PFSK-1 (cell line): Measurements from ENCODE around the gene TENT4B.

ENCODE experiments used
- FOXP2 ChIP-seq: optimal IDR thresholded peaks from 2 replicates; pipeline ENCODE3; 2011; ENCODE audit warnings: borderline replicate concordance, control low read depth, inconsistent platforms; ENCODE audit not compliant: insufficient read depth; ENCODE audit errors: extremely low read length, extremely low read depth
- POLR2AphosphoS5 ChIP-seq: IDR thresholded peaks from 2 replicates; pipeline ENCODE4 v1.6.1; 2012; ENCODE audit warnings: low read depth, mild to moderate bottlenecking, control low read depth, low read length, moderate library complexity
- SIN3A ChIP-seq: IDR thresholded peaks from 2 replicates; pipeline ENCODE4 v1.6.1; 2012; ENCODE audit warnings: mild to moderate bottlenecking, low read length, moderate library complexity, borderline replicate concordance; ENCODE audit not compliant: insufficient read depth
- TAF1 ChIP-seq: IDR thresholded peaks from 2 replicates; pipeline ENCODE4 v1.6.1; 2012; ENCODE audit warnings: low read length, control low read depth, borderline replicate concordance; ENCODE audit not compliant: insufficient read depth
- TF ChIP-seq, protein P1 (sequence below), 2 experiments: IDR thresholded peaks; 2 replicates each; pipeline versions ENCODE4 v1.6.1 to v1.8.0; 2011 to 2012; ENCODE audit warnings: low read depth in 2 of 2, low read length in 2 of 2, control low read depth in 1 of 2, inconsistent platforms in 1 of 2, mild to moderate bottlenecking in 1 of 2, moderate library complexity in 1 of 2; ENCODE audit not compliant: insufficient read depth in 1 of 2

Gene TENT4B

DNA sequence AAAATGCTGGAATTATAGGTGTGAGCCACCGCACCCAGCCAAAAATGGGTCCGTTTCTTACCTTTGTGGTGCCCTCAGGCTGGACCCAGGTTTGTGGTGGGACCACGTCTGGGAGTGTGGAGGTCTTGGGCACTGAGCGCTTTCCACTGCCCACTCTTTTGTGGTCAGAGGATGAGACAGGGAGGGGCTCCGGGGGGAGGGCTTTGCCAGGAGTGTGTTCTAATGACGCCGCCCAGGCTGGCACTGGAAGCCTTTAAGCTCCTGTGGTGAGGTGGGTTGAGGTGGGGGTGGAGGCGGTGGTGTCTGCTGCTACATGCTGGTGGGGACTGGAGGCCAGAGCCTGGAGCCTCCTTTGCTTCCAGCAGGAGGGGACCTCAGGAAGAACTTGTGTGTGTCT lies 100.4 kb downstream of the TENT4B start:
- TF ChIP-seq, protein P1, sequence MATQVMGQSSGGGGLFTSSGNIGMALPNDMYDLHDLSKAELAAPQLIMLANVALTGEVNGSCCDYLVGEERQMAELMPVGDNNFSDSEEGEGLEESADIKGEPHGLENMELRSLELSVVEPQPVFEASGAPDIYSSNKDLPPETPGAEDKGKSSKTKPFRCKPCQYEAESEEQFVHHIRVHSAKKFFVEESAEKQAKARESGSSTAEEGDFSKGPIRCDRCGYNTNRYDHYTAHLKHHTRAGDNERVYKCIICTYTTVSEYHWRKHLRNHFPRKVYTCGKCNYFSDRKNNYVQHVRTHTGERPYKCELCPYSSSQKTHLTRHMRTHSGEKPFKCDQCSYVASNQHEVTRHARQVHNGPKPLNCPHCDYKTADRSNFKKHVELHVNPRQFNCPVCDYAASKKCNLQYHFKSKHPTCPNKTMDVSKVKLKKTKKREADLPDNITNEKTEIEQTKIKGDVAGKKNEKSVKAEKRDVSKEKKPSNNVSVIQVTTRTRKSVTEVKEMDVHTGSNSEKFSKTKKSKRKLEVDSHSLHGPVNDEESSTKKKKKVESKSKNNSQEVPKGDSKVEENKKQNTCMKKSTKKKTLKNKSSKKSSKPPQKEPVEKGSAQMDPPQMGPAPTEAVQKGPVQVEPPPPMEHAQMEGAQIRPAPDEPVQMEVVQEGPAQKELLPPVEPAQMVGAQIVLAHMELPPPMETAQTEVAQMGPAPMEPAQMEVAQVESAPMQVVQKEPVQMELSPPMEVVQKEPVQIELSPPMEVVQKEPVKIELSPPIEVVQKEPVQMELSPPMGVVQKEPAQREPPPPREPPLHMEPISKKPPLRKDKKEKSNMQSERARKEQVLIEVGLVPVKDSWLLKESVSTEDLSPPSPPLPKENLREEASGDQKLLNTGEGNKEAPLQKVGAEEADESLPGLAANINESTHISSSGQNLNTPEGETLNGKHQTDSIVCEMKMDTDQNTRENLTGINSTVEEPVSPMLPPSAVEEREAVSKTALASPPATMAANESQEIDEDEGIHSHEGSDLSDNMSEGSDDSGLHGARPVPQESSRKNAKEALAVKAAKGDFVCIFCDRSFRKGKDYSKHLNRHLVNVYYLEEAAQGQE (IDR thresholded peaks at IDR 0.05; ENCODE audit: insufficient read depth in 1 of 2, low read depth in 2 of 2, low read length in 2 of 2), result no peak
- TF ChIP-seq FOXP2 (no peak), POLR2AphosphoS5 (no peak), TAF1 (no peak), SIN3A (no peak)

DNA sequence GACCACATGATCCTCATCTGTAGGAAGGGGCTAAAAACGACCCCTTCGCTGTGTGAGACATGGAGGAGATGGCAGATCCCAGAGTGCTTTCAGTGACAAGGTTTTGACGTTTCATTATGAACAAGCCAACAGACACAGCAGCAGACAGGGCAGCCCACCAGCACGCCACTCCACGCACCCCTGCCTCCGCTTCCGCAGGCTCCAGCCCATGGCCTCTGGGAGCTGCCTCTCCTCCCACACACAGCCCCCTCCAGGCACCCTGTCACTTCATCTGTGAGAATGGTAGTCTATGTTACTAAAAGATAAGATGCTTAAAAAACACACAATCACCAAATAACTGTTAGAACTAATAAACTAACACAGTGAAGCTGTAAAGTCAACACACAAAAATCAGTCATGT lies 101.0 kb downstream of the TENT4B start:
- TF ChIP-seq, protein P1 (IDR thresholded peaks at IDR 0.05; ENCODE audit: insufficient read depth in 1 of 2, low read depth in 2 of 2, low read length in 2 of 2), result no peak
- no peak for TF ChIP-seq SIN3A
- no peak for TF ChIP-seq TAF1
- TF ChIP-seq POLR2AphosphoS5, result no peak
- no peak for TF ChIP-seq FOXP2

DNA sequence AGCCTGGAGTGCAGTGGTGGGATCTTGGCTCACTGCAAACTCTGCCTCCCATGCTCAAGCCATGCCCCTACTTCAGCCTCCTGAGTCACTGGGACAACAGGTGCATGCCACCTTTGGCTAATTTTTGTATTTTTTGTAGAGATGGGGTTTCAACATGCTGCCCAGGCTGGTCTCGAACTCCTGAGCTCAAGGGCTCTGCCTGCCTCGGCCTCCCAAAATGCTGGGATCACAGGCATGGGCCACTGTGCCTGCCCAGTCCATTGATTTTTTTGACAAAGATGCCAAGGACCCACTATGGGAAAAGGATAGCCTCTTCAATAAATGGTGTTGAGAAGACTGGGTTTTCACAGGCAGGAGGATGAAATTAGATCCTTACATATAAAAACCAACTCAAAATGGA lies 102.4 kb downstream of the TENT4B start:
- TF ChIP-seq, protein P1 (IDR thresholded peaks at IDR 0.05; ENCODE audit: insufficient read depth in 1 of 2, low read depth in 2 of 2, low read length in 2 of 2), result no peak
- TF ChIP-seq FOXP2 (no peak), POLR2AphosphoS5 (no peak), TAF1 (no peak), SIN3A (no peak)

DNA sequence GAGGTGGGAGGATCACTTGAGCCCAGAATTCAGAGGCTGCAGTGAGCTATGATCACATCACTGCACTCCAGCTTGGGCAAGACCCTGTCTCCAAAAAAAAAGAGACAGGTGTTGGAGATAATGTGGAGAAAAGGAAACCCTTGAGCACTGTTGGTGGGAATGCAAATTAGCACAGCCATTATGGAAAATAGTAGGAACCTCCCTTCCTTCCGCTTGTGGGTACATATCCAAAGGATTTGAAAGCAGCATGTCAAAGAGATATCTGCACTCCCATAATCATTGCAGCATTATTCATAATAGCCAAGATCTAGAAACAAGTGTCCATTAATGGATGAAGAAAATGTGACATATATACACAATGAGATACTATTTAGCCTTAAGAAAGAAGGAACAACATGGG lies 103.5 kb downstream of the TENT4B start:
- TF ChIP-seq POLR2AphosphoS5, result no peak
- TF ChIP-seq FOXP2, result no peak
- no peak for TF ChIP-seq TAF1
- TF ChIP-seq SIN3A, result no peak
- TF ChIP-seq, protein P1 (IDR thresholded peaks at IDR 0.05; ENCODE audit: insufficient read depth in 1 of 2, low read depth in 2 of 2, low read length in 2 of 2), result no peak

DNA sequence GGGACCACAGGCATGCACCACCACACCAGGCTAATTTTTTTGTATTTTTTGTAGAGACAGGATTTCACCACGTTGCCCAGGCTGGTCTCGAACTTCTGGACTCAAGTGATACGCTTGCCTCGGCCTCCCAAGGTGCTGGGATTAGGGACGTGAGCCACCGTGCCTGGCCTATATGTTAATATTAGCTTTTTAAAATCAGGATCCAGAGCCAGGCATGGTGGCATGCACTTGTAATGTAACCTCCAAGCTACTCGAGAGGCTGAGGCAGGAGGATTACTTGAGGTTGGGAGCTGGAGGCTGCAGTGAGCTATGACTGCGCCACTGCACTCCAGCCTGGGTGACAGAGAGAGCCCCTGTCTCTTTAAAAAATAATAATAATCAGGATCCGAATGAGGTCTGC lies 104.8 kb downstream of the TENT4B start:
- TF ChIP-seq POLR2AphosphoS5 (no peak), SIN3A (no peak), FOXP2 (no peak), TAF1 (no peak)
- TF ChIP-seq, protein P1 (IDR thresholded peaks at IDR 0.05; ENCODE audit: insufficient read depth in 1 of 2, low read depth in 2 of 2, low read length in 2 of 2), result no peak
